K562 (cell line): ENCODE data around the gene RHBDF2. TPM values are rescaled to one million over a fixed set of nuclear protein-coding genes. Genes with fewer than 3 reads are reported as not detected.
A peak's percentile ranks its signal among the peaks of the same experiment; 100 is the strongest.

ENCODE experiments used
- CBX3 ChIP-seq, 2 experiments: IDR thresholded peaks; 1 replicate in 1 of 2; 2 replicates in 1 of 2; pipeline ENCODE4 v1.6.1; 2012; ENCODE audit warnings: inconsistent platforms in 2 of 2, low read length in 2 of 2, borderline replicate concordance in 1 of 2, control low read depth in 1 of 2
- CXXC5 ChIP-seq: fragments of 250-450 bp; sonication (Bioruptor Pico); IDR thresholded peaks from 2 replicates; pipeline ENCODE4 v1.8.0; 2022; ENCODE audit warnings: inconsistent platforms, mild to moderate bottlenecking, moderate library complexity
- FOS ChIP-seq: IDR thresholded peaks from 3 replicates; pipeline ENCODE4 v1.6.1; 2011; ENCODE audit not compliant: insufficient read length; ENCODE audit errors: extremely low read depth
- FOXM1 ChIP-seq, 2 experiments: fragments of 450-650 bp in 1 of 2; sonication (generic) in 1 of 2; formaldehyde crosslinking in 1 of 2; IDR thresholded peaks; 2 replicates each; pipeline versions ENCODE4 v1.6.1 to v1.9.0; 2017 to 2022; ENCODE audit warnings: low read depth in 2 of 2, mild to moderate bottlenecking in 2 of 2, missing genetic modification reagents in 1 of 2, moderate library complexity in 1 of 2
- HMBOX1 ChIP-seq: sonication (generic); IDR thresholded peaks from 2 replicates; pipeline ENCODE4 v1.6.1; 2016
- HNRNPH1 ChIP-seq: fragments of 200-400 bp; formaldehyde crosslinking; optimal IDR thresholded peaks from 2 replicates; pipeline ENCODE3; 2017; ENCODE audit warnings: low read depth, mild to moderate bottlenecking, low read length, moderate library complexity
- HSF4 ChIP-seq: fragments of 250-450 bp; sonication (Bioruptor Pico); IDR thresholded peaks from 2 replicates; pipeline ENCODE4 v2.1.2; 2022; ENCODE audit warnings: mild to moderate bottlenecking, moderate library complexity, borderline replicate concordance
- MAFF ChIP-seq: IDR thresholded peaks from 2 replicates; pipeline ENCODE4 v1.6.1; 2012; ENCODE audit warnings: low read length, improper control_type of control experiment
- MCM2 ChIP-seq: fragments of 450-650 bp; IDR thresholded peaks from 2 replicates; pipeline ENCODE4 v1.6.1; 2017; ENCODE audit warnings: low read depth, mild to moderate bottlenecking
- NBN ChIP-seq: fragments of 450-650 bp; IDR thresholded peaks from 2 replicates; pipeline ENCODE4 v1.6.1; 2016; ENCODE audit warnings: low read depth, mild to moderate bottlenecking
- NEUROD1 ChIP-seq: fragments of 150-350 bp; IDR thresholded peaks from 2 replicates; pipeline ENCODE4 v1.6.1; 2014; ENCODE audit warnings: borderline replicate concordance, low read length, low read depth; ENCODE audit not compliant: partially characterized antibody
- SNIP1 ChIP-seq: fragments of 450-650 bp; IDR thresholded peaks from 2 replicates; pipeline ENCODE4 v1.7.1; 2017; ENCODE audit warnings: low read depth, mild to moderate bottlenecking
- TAF7 ChIP-seq: fragments of 450-650 bp; IDR thresholded peaks from 2 replicates; pipeline ENCODE4 v1.6.1; 2016; ENCODE audit warnings: missing genetic modification characterization, missing compliant biosample characterization
- TFAP4 ChIP-seq: sonication (generic); formaldehyde crosslinking; IDR thresholded peaks from 2 replicates; pipeline ENCODE4 v1.8.0; 2022; ENCODE audit warnings: missing genetic modification reagents, mild to moderate bottlenecking, moderate library complexity, borderline replicate concordance
- ZBTB1 ChIP-seq: sonication (generic); formaldehyde crosslinking; IDR thresholded peaks from 2 replicates; pipeline ENCODE4 v1.8.1; 2023; ENCODE audit warnings: missing genetic modification reagents, low read depth, mild to moderate bottlenecking, borderline replicate concordance
- ZNF398 ChIP-seq: fragments of 250-450 bp; sonication (Bioruptor Pico); IDR thresholded peaks from 2 replicates; pipeline ENCODE4 v1.8.0; 2021; ENCODE audit warnings: moderate library complexity, mild to moderate bottlenecking, inconsistent platforms
- ZNF511 ChIP-seq: sonication (generic); formaldehyde crosslinking; IDR thresholded peaks from 2 replicates; pipeline ENCODE4 v1.8.0; 2022; ENCODE audit warnings: mild to moderate bottlenecking, missing genetic modification reagents
- ZNF77 ChIP-seq: fragments of 250-450 bp; sonication (Bioruptor Pico); IDR thresholded peaks from 2 replicates; pipeline ENCODE4 v1.5.0; 2020
- polyA plus RNA-seq, 8 experiments: library from polyadenylated mRNA; depleted of rRNA in 4 of 8; stranded (reverse) in 5 of 8; unstranded in 3 of 8; fragments of >200 nt; fragmentation: Nextera tagmentation in 2 of 8; fragmentation: Illumina TruSeq in 1 of 8; extraction: Ambion mirVana in 2 of 8; extraction: Trizol in 1 of 8; gene quantifications; 2 replicates each; pipeline versions ENCODE4 v1.2.1 to v1.2.3, GENCODE V29; 2011 to 2014; ENCODE audit warnings: inconsistent platforms in 1 of 8, missing spikeins in 1 of 8
- total RNA-seq, 7 experiments: library from RNA; depleted of rRNA in 6 of 7; stranded (reverse); fragments of >200 nt in 6 of 7; fragmentation: Illumina TruSeq in 2 of 7; extraction: Trizol in 2 of 7; gene quantifications; 2 replicates each; pipeline versions ENCODE4 v1.2.1 to v1.2.3, GENCODE V29; 2011 to 2021; ENCODE audit warnings: low replicate concordance in 1 of 7
- TF ChIP-seq, protein P1 (sequence below): fragments of 250-450 bp; sonication (Bioruptor Pico); IDR thresholded peaks from 2 replicates; pipeline ENCODE4 v1.5.1; 2021; ENCODE audit warnings: mild to moderate bottlenecking
- TF ChIP-seq, protein P2 (sequence below), 3 experiments: fragments of 200-800 bp in 1 of 3; sonication (Bioruptor generic) in 1 of 3; sonication (generic) in 1 of 3; formaldehyde crosslinking in 1 of 3; IDR thresholded peaks; 2 replicates each; pipeline versions ENCODE4 v1.6.1 to v1.8.0; 2016 to 2022; ENCODE audit warnings: mild to moderate bottlenecking in 2 of 3, missing compliant biosample characterization in 2 of 3, missing genetic modification characterization in 2 of 3, missing genetic modification reagents in 1 of 3

RHBDF2 gene
- total and polyA plus RNA-seq, 9 of the 15 experiments (the other 6 are each of a cell fraction or from before 2014, with no cell fraction given): 0.04 to 2.8 (median 1.1) TPM

DNA sequence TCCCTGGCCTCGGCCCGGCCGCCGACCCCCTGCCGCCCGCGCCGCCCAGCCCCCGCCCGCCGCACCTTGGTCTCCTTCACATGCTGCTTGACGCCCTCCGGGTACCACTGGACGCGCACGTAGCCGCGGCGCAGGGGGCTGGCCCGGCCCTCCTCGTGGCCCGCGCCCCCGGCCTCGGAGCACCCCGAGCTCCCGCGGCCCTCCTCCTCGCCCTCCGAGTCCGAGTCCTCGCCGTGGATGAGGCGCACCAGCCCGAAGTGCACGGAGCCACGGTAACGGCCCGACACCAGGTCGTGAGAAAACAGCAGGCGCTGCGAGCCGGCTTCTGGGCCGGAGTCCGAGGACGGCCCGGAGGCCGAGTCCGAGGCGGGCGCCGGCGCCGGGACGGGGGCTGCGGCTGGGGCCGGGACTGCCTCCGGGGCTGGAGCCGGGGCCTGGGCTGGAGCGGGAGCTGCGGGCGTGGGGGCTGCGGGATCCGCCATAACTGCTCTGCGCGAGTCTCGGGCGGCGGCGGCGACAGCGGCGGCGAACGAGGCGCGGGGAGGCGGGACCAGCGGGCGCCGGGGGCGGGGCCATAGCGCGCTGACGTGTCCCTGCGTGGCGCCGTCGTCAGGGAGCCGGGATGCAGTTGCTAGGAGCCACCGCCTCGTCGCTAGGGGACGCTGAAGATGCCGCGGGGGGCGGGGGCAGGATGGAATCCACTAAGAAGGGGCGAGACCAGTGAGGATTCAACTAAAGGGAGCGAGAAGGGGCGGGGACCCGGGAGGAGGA is 48.4 kb downstream of the RHBDF2 start, which contains the start of gene UBE2O (continued):
- TF ChIP-seq MAFF (no peak), TFAP4 (CRISPR knock-in tag) (no peak), MCM2 (no peak), CXXC5 (CRISPR knock-in tag) (peak; percentile 92), ZNF398 (CRISPR knock-in tag) (no peak), ZNF511 (no peak), HMBOX1 (no peak), FOXM1 (IDR thresholded peaks at IDR 0.05; ENCODE audit: low read depth) (no peak), FOXM1 (CRISPR knock-in tag; IDR thresholded peaks at IDR 0.05; ENCODE audit: low read depth) (no peak), FOS (no peak), TAF7 (tag) (no peak), NBN (no peak), NEUROD1 (peak; percentile 89), HNRNPH1 (no peak), ZBTB1 (CRISPR knock-in tag) (no peak; the same call in 1 of the 2 replicates), ZNF77 (no peak), CBX3 (IDR thresholded peaks at IDR 0.05; ENCODE audit: borderline replicate concordance in 1 of 2, low read length in 2 of 2) (no peak), HSF4 (no peak), SNIP1 (no peak)
- TF ChIP-seq, protein P1, sequence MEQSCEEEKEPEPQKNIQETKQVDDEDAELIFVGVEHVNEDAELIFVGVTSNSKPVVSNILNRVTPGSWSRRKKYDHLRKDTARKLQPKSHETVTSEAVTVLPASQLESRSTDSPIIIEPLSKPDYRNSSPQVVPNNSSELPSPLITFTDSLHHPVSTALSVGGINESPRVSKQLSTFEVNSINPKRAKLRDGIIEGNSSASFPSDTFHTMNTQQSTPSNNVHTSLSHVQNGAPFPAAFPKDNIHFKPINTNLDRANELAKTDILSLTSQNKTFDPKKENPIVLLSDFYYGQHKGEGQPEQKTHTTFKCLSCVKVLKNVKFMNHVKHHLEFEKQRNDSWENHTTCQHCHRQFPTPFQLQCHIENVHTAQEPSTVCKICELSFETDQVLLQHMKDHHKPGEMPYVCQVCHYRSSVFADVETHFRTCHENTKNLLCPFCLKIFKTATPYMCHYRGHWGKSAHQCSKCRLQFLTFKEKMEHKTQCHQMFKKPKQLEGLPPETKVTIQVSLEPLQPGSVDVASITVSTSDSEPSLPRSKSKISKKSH: no peak
- TF ChIP-seq, protein P2, sequence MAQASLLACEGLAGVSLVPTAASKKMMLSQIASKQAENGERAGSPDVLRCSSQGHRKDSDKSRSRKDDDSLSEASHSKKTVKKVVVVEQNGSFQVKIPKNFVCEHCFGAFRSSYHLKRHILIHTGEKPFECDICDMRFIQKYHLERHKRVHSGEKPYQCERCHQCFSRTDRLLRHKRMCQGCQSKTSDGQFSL (CRISPR knock-in tag; IDR thresholded peaks at IDR 0.05): peak; percentile 52; the same call in 1 of the 2 replicates
- TF ChIP-seq, protein P2 (tag; IDR thresholded peaks at IDR 0.05): no peak
